ENCODE data around the gene GLDC. TPM values are rescaled to one million over a fixed set of nuclear protein-coding genes. Genes with fewer than 3 reads are reported as not detected.

Gene GLDC
- total and polyA plus RNA-seq, 10 of the 15 experiments (the other 5 are each of a cell fraction or from before 2014, with no cell fraction given), result 33.1 to 165 (median 114) TPM

- WGBS (ENCODE audit: insufficient coverage, insufficient replicate concordance, low lambda C conversion rate, missing lambda C conversion rate), result 85% methylated on average over 4 of the region's 4 CpGs
- CTCF ChIA-PET, result interaction anchor here (0.6 to 4.2 kb wide), 14 partner anchors 8 to 197 kb away, joined by 3 to 46 read pairs (median 4); partner anchors contain the start of gene GLDC
Measured at GRCh38 chr9:6671416-6671815, 25.9 kb upstream of the GLDC start.

GRCh38 chr9:6669881-6670280 is 24.4 kb upstream of the GLDC start:
- in situ Hi-C loops (cut with MboI), result no loop called here
- DNase-seq (ENCODE audit: low read depth, low spot score), result no peak
- RAD21 ChIA-PET (ENCODE audit: unreplicated experiment), result interaction anchor here (0.9 to 1.8 kb wide), 4 partner anchors 29 to 314 kb away, joined by 3 to 6 read pairs (median 4); no protein-coding TSS in a partner anchor
- TF ChIP-seq YBX1 (IDR thresholded peaks at IDR 0.05), result no peak
- TF ChIP-seq CUX1 (IDR thresholded peaks at IDR 0.05; ENCODE audit: insufficient replicate concordance, low read depth, low read length), result no peak
- TF ChIP-seq HDAC6 (IDR thresholded peaks at IDR 0.05; ENCODE audit: unreplicated experiment), result no peak
- no peak for TF ChIP-seq HCFC1 (IDR thresholded peaks at IDR 0.05; ENCODE audit: low read length)
- no peak for TF ChIP-seq ZNF207 (IDR thresholded peaks at IDR 0.05; ENCODE audit: borderline replicate concordance)
- TF ChIP-seq MEF2A (IDR thresholded peaks at IDR 0.05; ENCODE audit: insufficient read depth, low read depth, low read length), result no peak
- TF ChIP-seq TCF7 (IDR thresholded peaks at IDR 0.05; ENCODE audit: borderline replicate concordance), result no peak
- TF ChIP-seq TARDBP (IDR thresholded peaks at IDR 0.05; ENCODE audit: borderline replicate concordance), result no peak
- no peak for TF ChIP-seq MAX (IDR thresholded peaks at IDR 0.05; ENCODE audit: low read depth, low read length)

More at GRCh38 chr9:6671416-6671815, 25.9 kb upstream of the GLDC start:
- BruUV-seq (replicated peaks), result no TSS peak
- Histone ChIP-seq H3K9ac (ENCODE audit: control insufficient read depth, insufficient read depth, low read length) (no peak overlapping the region), H3K4me2 (ENCODE audit: control insufficient read depth, insufficient read depth) (no peak overlapping the region), H3K36me3 (ENCODE audit: control insufficient read depth in 2 of 2, insufficient read depth in 2 of 2, low read length in 1 of 2) (no peaks in the 10 kb centered on the region), H3K27ac (ENCODE audit: control insufficient read depth, insufficient read depth) (no peak overlapping the region), H3K4me1 (ENCODE audit: control insufficient read depth, insufficient read depth, low read length) (peaks cover 9% of the 10 kb centered on the region), H3K9me3 (replicated peaks; ENCODE audit: control insufficient read depth, insufficient read depth, low read length) (no peaks in the 10 kb centered on the region), H3K4me3 (no peak overlapping the region), H3K27me3 (replicated peaks in 1 of 2; ENCODE audit: control insufficient read depth in 2 of 2, insufficient read depth in 2 of 2, low read length in 1 of 2) (no peaks in the 10 kb centered on the region), H4K20me1 (ENCODE audit: control insufficient read depth, insufficient read depth) (no peaks in the 10 kb centered on the region), H3K79me2 (ENCODE audit: control insufficient read depth, insufficient read depth, low read length) (no peaks in the 10 kb centered on the region), H2AFZ (ENCODE audit: control insufficient read depth, low read depth, low read length) (no peak overlapping the region)
- ChIA-PET SMC1A (ENCODE audit: uncharacterized antibody, unreplicated experiment) (interaction anchor here (0.6 to 4.1 kb wide), 22 partner anchors 9 to 242 kb away, joined by 3 to 22 read pairs (median 4); no protein-coding TSS in a partner anchor), POLR2A (interaction anchor here (0.6 to 2.2 kb wide), 16 partner anchors 11 to 501 kb away, joined by 3 to 10 read pairs (median 4); no protein-coding TSS in a partner anchor), RAD21 (ENCODE audit: unreplicated experiment) (interaction anchor here (0.6 to 3.1 kb wide), 10 partner anchors 10 to 749 kb away, joined by 3 to 20 read pairs (median 4); no protein-coding TSS in a partner anchor)
- FAIRE-seq (no peak), DNase-seq (ENCODE audit: low read depth, low spot score) (no peak), ATAC-seq (no peak)
- intact Hi-C loops (cut with micrococcal nuclease; ENCODE audit: unreplicated experiment), result no loop called here
- in situ Hi-C loops (cut with MboI), result no loop called here
- no peak for TF ChIP-seq RAD21 (IDR thresholded peaks at IDR 0.05; ENCODE audit: insufficient read depth, low read depth, low read length)
- no peak for TF ChIP-seq ESRRA (IDR thresholded peaks at IDR 0.05; ENCODE audit: low read length)

More at GRCh38 chr9:6669881-6670280, 24.4 kb upstream of the GLDC start:
- Histone ChIP-seq H3K4me3 (no peak overlapping the region), H3K36me3 (ENCODE audit: control insufficient read depth in 2 of 2, insufficient read depth in 2 of 2, low read length in 1 of 2) (no peaks in the 10 kb centered on the region), H3K4me2 (ENCODE audit: control insufficient read depth, insufficient read depth) (no peak overlapping the region), H3K27ac (ENCODE audit: control insufficient read depth, insufficient read depth) (no peak overlapping the region), H3K79me2 (ENCODE audit: control insufficient read depth, insufficient read depth, low read length) (no peaks in the 10 kb centered on the region), H3K9ac (ENCODE audit: control insufficient read depth, insufficient read depth, low read length) (no peak overlapping the region), H3K9me3 (replicated peaks; ENCODE audit: control insufficient read depth, insufficient read depth, low read length) (no peaks in the 10 kb centered on the region), H2AFZ (ENCODE audit: control insufficient read depth, low read depth, low read length) (no peak overlapping the region), H3K4me1 (ENCODE audit: control insufficient read depth, insufficient read depth, low read length) (peaks cover 9% of the 10 kb centered on the region), H4K20me1 (ENCODE audit: control insufficient read depth, insufficient read depth) (no peaks in the 10 kb centered on the region), H3K27me3 (replicated peaks in 1 of 2; ENCODE audit: control insufficient read depth in 2 of 2, insufficient read depth in 2 of 2, low read length in 1 of 2) (no peaks in the 10 kb centered on the region)
- BruUV-seq (replicated peaks), result no TSS peak
- CTCF ChIA-PET, result interaction anchor here (1.2 to 4.1 kb wide), 9 partner anchors 12 to 85 kb away, joined by 3 to 46 read pairs (median 6); no protein-coding TSS in a partner anchor
- no peak for FAIRE-seq
- no peak for ATAC-seq
- WGBS (ENCODE audit: insufficient coverage, insufficient replicate concordance, low lambda C conversion rate, missing lambda C conversion rate), result 98% methylated on average over 14 of the region's 14 CpGs
- SMC1A ChIA-PET (ENCODE audit: uncharacterized antibody, unreplicated experiment), result interaction anchor here (1.0 to 4.1 kb wide), 13 partner anchors 8 to 99 kb away, joined by 3 to 22 read pairs (median 5); no protein-coding TSS in a partner anchor
- POLR2A ChIA-PET, result interaction anchor here (0.6 to 1.7 kb wide), 3 partner anchors 9 to 13 kb away, joined by 3 to 7 read pairs (median 6); no protein-coding TSS in a partner anchor
- intact Hi-C loops (cut with micrococcal nuclease; ENCODE audit: unreplicated experiment), result no loop called here

All from GM12878 (cell line).